ENCODE measurements around the gene LAMB3. TPM values are rescaled to one million over a fixed set of nuclear protein-coding genes. Genes with fewer than 3 reads are reported as not detected.

The LAMB3 gene
- total RNA-seq, 2 experiments from 2014 or later, result 0.25 to 0.31 TPM

DNA sequence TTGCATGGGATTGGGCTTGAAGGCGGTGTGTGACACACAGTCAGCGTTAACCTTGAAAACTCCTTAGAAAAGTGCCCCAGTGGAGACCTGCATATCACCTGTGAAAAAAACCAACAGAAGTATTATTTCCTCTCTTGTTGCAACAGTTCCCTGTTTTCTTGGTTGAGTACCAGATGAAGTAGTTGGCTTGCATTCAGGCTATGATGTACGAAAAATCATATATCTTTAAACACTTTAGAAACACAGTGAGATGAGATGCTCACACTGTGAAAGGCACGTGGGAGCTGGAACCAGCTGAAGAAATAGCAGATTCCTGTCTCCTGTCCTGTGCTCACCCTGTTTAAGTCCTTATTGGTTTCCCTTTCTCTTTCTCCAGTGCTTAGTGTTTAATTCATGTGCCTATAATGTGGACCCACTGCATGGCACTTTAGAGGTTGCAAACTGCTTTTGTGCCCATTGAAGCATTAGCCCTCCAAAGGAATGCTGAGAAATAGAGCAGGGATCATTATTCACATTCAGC, 65.9 kb downstream of the LAMB3 start:
- ATAC-seq (ENCODE audit: poor library complexity) (no peak), DNase-seq (no peak)
- no peak overlapping the region for H3K27ac ChIP-seq (ENCODE audit: low read depth in 1 of 2, low read length in 2 of 2)
- H3K27me3 Mint-ChIP-seq, result peaks cover 20% of the 10 kb centered on the region
- H3K4me1 Mint-ChIP-seq (ENCODE audit: low read depth), result no peaks in the 10 kb centered on the region
- ChIA-PET POLR2A (no interaction called here), CTCF (no interaction called here)
- TF ChIP-seq, protein P1, sequence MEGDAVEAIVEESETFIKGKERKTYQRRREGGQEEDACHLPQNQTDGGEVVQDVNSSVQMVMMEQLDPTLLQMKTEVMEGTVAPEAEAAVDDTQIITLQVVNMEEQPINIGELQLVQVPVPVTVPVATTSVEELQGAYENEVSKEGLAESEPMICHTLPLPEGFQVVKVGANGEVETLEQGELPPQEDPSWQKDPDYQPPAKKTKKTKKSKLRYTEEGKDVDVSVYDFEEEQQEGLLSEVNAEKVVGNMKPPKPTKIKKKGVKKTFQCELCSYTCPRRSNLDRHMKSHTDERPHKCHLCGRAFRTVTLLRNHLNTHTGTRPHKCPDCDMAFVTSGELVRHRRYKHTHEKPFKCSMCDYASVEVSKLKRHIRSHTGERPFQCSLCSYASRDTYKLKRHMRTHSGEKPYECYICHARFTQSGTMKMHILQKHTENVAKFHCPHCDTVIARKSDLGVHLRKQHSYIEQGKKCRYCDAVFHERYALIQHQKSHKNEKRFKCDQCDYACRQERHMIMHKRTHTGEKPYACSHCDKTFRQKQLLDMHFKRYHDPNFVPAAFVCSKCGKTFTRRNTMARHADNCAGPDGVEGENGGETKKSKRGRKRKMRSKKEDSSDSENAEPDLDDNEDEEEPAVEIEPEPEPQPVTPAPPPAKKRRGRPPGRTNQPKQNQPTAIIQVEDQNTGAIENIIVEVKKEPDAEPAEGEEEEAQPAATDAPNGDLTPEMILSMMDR (IDR thresholded peaks at IDR 0.05), result no peak
- H3K36me3 Mint-ChIP-seq (ENCODE audit: low read depth), result no peaks in the 10 kb centered on the region
- H3K9me3 Mint-ChIP-seq, result no peaks in the 10 kb centered on the region
- peaks cover 32 to 48% of the 10 kb centered on the region in 2 experiments for H3K27me3 ChIP-seq (ENCODE audit: control insufficient read depth in 1 of 2, insufficient read depth in 2 of 2, low read length in 2 of 2)
- no peaks in the 10 kb centered on the region for H3K36me3 ChIP-seq (ENCODE audit: insufficient read depth, low read length)
- peaks cover 10% of the 10 kb centered on the region for H3K4me1 ChIP-seq (ENCODE audit: insufficient read depth, low read length)
- H3K27ac Mint-ChIP-seq, result no peak overlapping the region
- H3K9me3 ChIP-seq (ENCODE audit: control insufficient read depth in 1 of 2, insufficient read depth in 1 of 2, low read length in 2 of 2), result peaks cover 0 to 4% of the 10 kb centered on the region in 2 experiments
- intact Hi-C loops (cut with DNase I, micrococcal nuclease), result no loop called here
- H3K4me3 Mint-ChIP-seq, result no peak overlapping the region
- H3K4me3 ChIP-seq (ENCODE audit: low read length), result no peak overlapping the region

DNA sequence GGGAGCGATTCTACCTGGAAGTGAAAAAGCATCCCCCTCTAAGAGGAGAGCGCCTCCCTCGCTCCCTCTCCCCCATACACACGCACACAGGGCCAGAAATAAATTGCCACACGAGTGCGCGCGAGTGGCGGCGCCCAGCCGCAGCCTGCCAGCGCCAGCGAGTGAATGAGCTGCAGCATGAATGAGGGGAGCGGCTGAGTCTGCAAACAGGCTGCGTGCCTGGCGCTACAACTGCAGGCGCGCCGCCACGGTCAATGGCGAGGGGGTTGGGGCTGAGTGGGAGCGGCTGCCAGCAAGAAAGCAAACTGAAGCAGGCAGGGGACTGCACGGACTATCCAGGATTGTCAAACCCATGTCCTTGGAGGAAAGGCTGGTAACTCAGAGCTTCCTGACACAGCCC, 66.6 kb downstream of the LAMB3 start:
- intact Hi-C loops (cut with DNase I, micrococcal nuclease), result no loop called here
- H3K9me3 Mint-ChIP-seq, result no peaks in the 10 kb centered on the region
- peaks cover 32 to 53% of the 10 kb centered on the region in 2 experiments for H3K27me3 ChIP-seq (ENCODE audit: control insufficient read depth in 1 of 2, insufficient read depth in 2 of 2, low read length in 2 of 2)
- ChIA-PET POLR2A (no interaction called here), CTCF (no interaction called here)
- no peaks in the 10 kb centered on the region for H3K36me3 ChIP-seq (ENCODE audit: insufficient read depth, low read length)
- peaks cover 10% of the 10 kb centered on the region for H3K4me1 ChIP-seq (ENCODE audit: insufficient read depth, low read length)
- peaks cover 0 to 4% of the 10 kb centered on the region in 2 experiments for H3K9me3 ChIP-seq (ENCODE audit: control insufficient read depth in 1 of 2, insufficient read depth in 1 of 2, low read length in 2 of 2)
- TF ChIP-seq, protein P1 (IDR thresholded peaks at IDR 0.05), result no peak
- no peaks in the 10 kb centered on the region for H3K4me1 Mint-ChIP-seq (ENCODE audit: low read depth)
- H3K36me3 Mint-ChIP-seq (ENCODE audit: low read depth), result no peaks in the 10 kb centered on the region
- H3K4me3 ChIP-seq (ENCODE audit: low read length), result no peak overlapping the region
- H3K27me3 Mint-ChIP-seq, result peaks cover 16% of the 10 kb centered on the region
- DNase-seq (peak in 1 of 14 experiments; percentile 24), ATAC-seq (ENCODE audit: poor library complexity) (no peak)
- H3K4me3 Mint-ChIP-seq, result no peak overlapping the region
- no peak overlapping the region for H3K27ac Mint-ChIP-seq
- no peak overlapping the region for H3K27ac ChIP-seq (ENCODE audit: low read depth in 1 of 2, low read length in 2 of 2)

DNA sequence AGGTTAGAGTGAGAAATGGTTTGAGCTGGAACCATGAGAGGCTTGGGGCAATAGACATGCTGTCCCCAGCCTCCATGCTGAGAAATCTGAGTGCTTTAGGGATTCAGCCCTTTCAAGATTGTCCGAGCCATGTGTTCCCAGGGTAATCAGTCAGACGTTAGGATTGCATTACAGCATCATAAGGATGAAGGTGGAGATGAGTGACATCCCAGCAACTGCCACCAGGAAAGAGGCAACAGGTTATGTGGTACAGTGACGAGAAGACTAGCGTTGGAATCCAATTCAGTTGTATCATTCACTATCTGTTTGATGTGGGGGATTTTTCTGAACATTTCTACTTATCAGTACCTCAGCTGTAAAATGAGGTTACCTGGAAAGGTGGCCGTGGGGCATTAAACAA, 67.0 kb downstream of the LAMB3 start:
- Mint-ChIP-seq H3K36me3 (ENCODE audit: low read depth) (no peaks in the 10 kb centered on the region), H3K27me3 (peaks cover 16% of the 10 kb centered on the region), H3K4me1 (ENCODE audit: low read depth) (no peaks in the 10 kb centered on the region), H3K27ac (no peak overlapping the region), H3K4me3 (no peak overlapping the region), H3K9me3 (no peaks in the 10 kb centered on the region)
- intact Hi-C loops (cut with DNase I, micrococcal nuclease), result no loop called here
- H3K9me3 ChIP-seq (ENCODE audit: control insufficient read depth in 1 of 2, insufficient read depth in 1 of 2, low read length in 2 of 2), result peaks cover 0 to 4% of the 10 kb centered on the region in 2 experiments
- H3K36me3 ChIP-seq (ENCODE audit: insufficient read depth, low read length), result no peaks in the 10 kb centered on the region
- peaks cover 10% of the 10 kb centered on the region for H3K4me1 ChIP-seq (ENCODE audit: insufficient read depth, low read length)
- H3K4me3 ChIP-seq (ENCODE audit: low read length), result no peak overlapping the region
- peaks cover 32 to 56% of the 10 kb centered on the region in 2 experiments for H3K27me3 ChIP-seq (ENCODE audit: control insufficient read depth in 1 of 2, insufficient read depth in 2 of 2, low read length in 2 of 2)
- ATAC-seq (ENCODE audit: poor library complexity) (no peak), DNase-seq (no peak)
- CTCF ChIA-PET, result no interaction called here
- no peak overlapping the region for H3K27ac ChIP-seq (ENCODE audit: low read depth in 1 of 2, low read length in 2 of 2)
- POLR2A ChIA-PET, result no interaction called here
- TF ChIP-seq, protein P1 (IDR thresholded peaks at IDR 0.05), result no peak
